A673 (cell line): ENCODE results near the gene ZNF664.

ENCODE experiments used
- CTCF ChIP-seq: fragments of 300-800, 200-600 bp; sonication (generic); conservative IDR thresholded peaks from 2 replicates; pipeline ENCODE4 v1.5.1; 2017; ENCODE audit warnings: low read depth, mild to moderate bottlenecking, antibody characterized with exemption, low read length, moderate library complexity, mixed read lengths
- EZH2 ChIP-seq: fragments of 200-600 bp; sonication (generic); IDR thresholded peaks from 2 replicates; pipeline ENCODE4 v1.6.1; 2017; ENCODE audit warnings: borderline replicate concordance, low read depth, mild to moderate bottlenecking, mixed read lengths, antibody characterized with exemption, low read length; ENCODE audit not compliant: poor library complexity, severe bottlenecking

GRCh38 chr12:123973552-123974341 lies 732 bp downstream of the ZNF664 start:
- TF ChIP-seq CTCF = no peak
- TF ChIP-seq EZH2 = no peak
